ENCODE results near the gene TSPEAR. TPM values are rescaled to one million over a fixed set of nuclear protein-coding genes. Genes with fewer than 3 reads are reported as not detected.
A peak's percentile ranks its signal among the peaks of the same experiment; 100 is the strongest.

Gene TSPEAR
- total and polyA plus RNA-seq, 7 experiments from 2014 or later = 0.07 TPM; not detected in 6

DNA sequence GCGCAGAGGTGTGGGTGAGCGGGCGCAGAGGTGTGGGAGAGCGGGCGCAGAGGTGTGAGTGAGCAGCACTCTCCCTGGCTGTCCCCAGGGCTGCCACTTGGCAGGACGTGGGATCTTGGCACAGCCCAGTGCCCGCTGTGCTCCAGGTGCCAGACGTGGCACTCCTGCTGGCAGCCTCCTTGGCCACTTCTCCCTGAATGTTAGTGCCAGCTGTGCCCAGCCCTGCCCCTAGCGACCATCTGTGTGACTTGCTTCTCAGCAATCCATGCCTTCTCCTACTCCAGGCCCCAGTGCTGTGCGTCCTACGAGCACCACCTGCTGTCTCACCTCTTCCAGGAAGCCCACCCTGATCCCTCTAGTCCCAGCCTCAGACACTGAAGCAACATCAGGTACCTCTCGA is 201.8 kb downstream of the TSPEAR start:
- Histone ChIP-seq H3K36me3 (ENCODE audit: control insufficient read depth in 2 of 3, insufficient read depth in 3 of 3, low read length in 3 of 3) (no peaks in the 10 kb centered on the region), H3K27ac (ENCODE audit: low read depth, low read length) (no peak overlapping the region), H3K27me3 (ENCODE audit: control insufficient read depth in 2 of 2, insufficient read depth in 2 of 2, low read length in 2 of 2) (no peaks in the 10 kb centered on the region), H3K9me3 (ENCODE audit: control insufficient read depth in 2 of 3, low read length in 3 of 3) (no peaks in the 10 kb centered on the region), H3K4me3 (ENCODE audit: low read length) (no peak overlapping the region), H3K4me1 (ENCODE audit: control insufficient read depth in 2 of 2, insufficient read depth in 2 of 2, low read length in 2 of 2) (peaks cover 7 to 13% of the 10 kb centered on the region in 2 donors)
- POLR2A ChIA-PET = no interaction called here
- Mint-ChIP-seq H3K27ac (peak overlapping the region in 2 of 9 donors; percentile 51 to 77), H3K4me1 (no peaks in the 10 kb centered on the region), H3K9me3 (no peaks in the 10 kb centered on the region), H3K4me3 (no peak overlapping the region), H3K36me3 (no peaks in the 10 kb centered on the region), H3K27me3 (no peaks in the 10 kb centered on the region)
- CTCF ChIA-PET = interaction anchor here (0.9 to 9.1 kb wide), 12 partner anchors 9 to 371 kb away, joined by 3 to 111 read pairs (median 4); partner anchors contain the start of gene KRTAP10-5
- no peak for DNase-seq
- intact Hi-C loops (cut with micrococcal nuclease) = no loop called here
- no peak for ATAC-seq

DNA sequence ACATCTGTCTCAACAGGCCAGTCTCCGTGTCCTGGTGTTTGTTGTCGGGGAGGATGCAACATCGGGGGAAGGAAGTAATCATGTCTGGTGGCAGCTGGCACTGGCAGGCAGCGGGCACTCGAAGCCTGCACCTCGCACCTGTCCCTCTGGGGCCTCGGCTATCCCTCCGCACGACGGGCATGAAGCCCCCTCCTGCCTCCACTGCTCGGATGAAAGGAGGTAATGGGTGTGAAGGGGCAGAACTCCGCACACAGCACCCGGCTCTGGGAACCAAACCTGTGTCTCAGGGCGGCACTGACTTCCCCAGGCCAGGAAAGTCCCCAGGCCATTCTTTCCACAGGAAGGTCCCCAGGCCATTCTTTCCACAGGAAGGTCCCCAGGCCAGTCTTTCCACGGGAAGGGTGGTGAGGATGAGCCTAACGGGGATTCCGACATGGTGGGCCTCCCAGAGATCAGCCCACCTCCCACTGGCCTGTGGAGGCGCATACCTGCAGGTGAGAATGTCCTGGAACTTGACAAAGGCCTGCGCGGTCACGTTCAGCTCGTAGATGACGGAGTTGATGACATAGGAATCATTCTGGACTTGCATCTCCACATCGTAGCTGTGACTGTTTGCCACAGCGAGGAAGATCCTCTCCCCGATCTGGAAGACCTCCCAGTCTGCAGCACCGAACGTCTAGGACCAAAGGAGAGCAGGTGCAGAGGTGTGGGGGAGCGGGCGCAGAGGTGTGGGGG is 202.5 kb downstream of the TSPEAR start:
- intact Hi-C loops (cut with micrococcal nuclease) = no loop called here
- ChIA-PET CTCF (interaction anchor here (6.9 to 9.1 kb wide), 2 partner anchors 233 to 285 kb away, joined by 68 to 111 read pairs; no protein-coding TSS in a partner anchor), POLR2A (no interaction called here)
- Histone ChIP-seq H3K27ac (ENCODE audit: low read depth, low read length) (no peak overlapping the region), H3K4me3 (ENCODE audit: low read length) (no peak overlapping the region), H3K9me3 (ENCODE audit: control insufficient read depth in 2 of 3, low read length in 3 of 3) (no peaks in the 10 kb centered on the region), H3K36me3 (ENCODE audit: control insufficient read depth in 2 of 3, insufficient read depth in 3 of 3, low read length in 3 of 3) (no peaks in the 10 kb centered on the region), H3K4me1 (ENCODE audit: control insufficient read depth in 2 of 2, insufficient read depth in 2 of 2, low read length in 2 of 2) (peaks cover 7 to 13% of the 10 kb centered on the region in 2 donors), H3K27me3 (ENCODE audit: control insufficient read depth in 2 of 2, insufficient read depth in 2 of 2, low read length in 2 of 2) (no peaks in the 10 kb centered on the region)
- no peak for DNase-seq
- Mint-ChIP-seq H3K4me3 (no peak overlapping the region), H3K9me3 (no peaks in the 10 kb centered on the region), H3K27ac (no peak overlapping the region), H3K27me3 (no peaks in the 10 kb centered on the region), H3K4me1 (peaks cover 0 to 3% (median 0%) of the 10 kb centered on the region in 7 donors), H3K36me3 (no peaks in the 10 kb centered on the region)
- no peak for ATAC-seq

DNA sequence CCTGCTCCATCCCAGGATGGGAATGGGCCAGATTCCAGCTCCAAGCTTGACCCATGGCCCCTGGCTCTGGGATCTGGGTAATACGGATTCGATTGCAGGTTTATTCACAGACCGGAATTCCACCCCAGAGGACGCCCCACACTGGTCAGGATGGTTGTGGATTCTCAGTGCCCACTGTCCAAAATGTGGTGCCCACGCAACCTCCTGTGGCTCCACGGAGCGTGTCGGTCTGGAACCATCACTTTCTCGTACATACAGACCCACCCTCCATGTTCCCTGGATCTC is 203.0 kb downstream of the TSPEAR start:
- no peaks in the 10 kb centered on the region for H3K9me3 Mint-ChIP-seq
- ChIA-PET POLR2A (no interaction called here), CTCF (interaction anchor here (6.9 kb wide), 1 partner anchor 286 kb away, joined by 68 read pairs; no protein-coding TSS in a partner anchor)
- no peak overlapping the region for H3K4me3 Mint-ChIP-seq
- Histone ChIP-seq H3K4me1 (ENCODE audit: control insufficient read depth in 2 of 2, insufficient read depth in 2 of 2, low read length in 2 of 2) (peaks cover 7 to 13% of the 10 kb centered on the region in 2 donors), H3K9me3 (ENCODE audit: control insufficient read depth in 2 of 3, low read length in 3 of 3) (no peaks in the 10 kb centered on the region), H3K27ac (ENCODE audit: low read depth, low read length) (no peak overlapping the region), H3K27me3 (ENCODE audit: control insufficient read depth in 2 of 2, insufficient read depth in 2 of 2, low read length in 2 of 2) (no peaks in the 10 kb centered on the region), H3K36me3 (ENCODE audit: control insufficient read depth in 2 of 3, insufficient read depth in 3 of 3, low read length in 3 of 3) (no peaks in the 10 kb centered on the region), H3K4me3 (ENCODE audit: low read length) (no peak overlapping the region)
- intact Hi-C loops (cut with micrococcal nuclease) = no loop called here
- DNase-seq = no peak
- H3K4me1 Mint-ChIP-seq = peaks cover 0 to 5% (median 0%) of the 10 kb centered on the region in 7 donors
- no peaks in the 10 kb centered on the region for H3K27me3 Mint-ChIP-seq
- no peak for ATAC-seq
- no peak overlapping the region for H3K27ac Mint-ChIP-seq
- H3K36me3 Mint-ChIP-seq = no peaks in the 10 kb centered on the region

DNA sequence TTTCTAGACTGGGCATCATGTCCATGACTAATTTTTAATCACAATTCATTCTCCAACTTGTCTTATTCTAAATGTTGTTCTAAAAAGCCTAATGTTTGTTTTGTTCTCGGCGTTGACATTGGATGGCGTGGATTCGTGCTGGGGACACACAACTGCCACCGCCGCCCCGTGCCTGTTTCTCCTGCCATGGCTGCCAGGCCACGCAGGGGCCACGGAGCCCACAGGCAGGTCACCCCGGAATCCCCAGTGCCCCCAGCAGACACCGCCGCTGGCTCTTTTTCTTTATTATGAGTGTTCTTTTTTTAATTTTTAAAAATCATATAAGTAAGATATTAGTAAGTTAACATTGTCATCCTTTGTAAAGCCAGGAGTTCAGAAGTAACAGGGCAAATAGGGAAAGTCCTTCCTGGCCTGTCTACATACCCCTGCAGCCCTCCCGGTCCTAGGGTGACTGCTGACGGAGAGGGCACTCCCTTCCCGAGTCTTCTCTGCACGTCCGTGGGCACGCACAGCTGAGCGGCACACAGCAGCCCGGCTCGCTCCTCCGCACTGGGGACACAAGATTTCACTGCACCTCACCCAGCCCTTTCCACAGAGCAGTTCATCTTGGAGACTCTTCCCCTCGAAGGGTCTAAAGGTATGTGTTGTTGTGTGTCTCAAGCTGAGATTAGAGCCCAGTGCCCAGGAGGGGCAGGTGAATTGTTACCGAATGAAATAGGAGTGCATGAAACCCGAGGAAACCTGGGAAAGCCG is 203.5 kb downstream of the TSPEAR start:
- Histone ChIP-seq H3K27me3 (ENCODE audit: control insufficient read depth in 2 of 2, insufficient read depth in 2 of 2, low read length in 2 of 2) (no peaks in the 10 kb centered on the region), H3K27ac (ENCODE audit: low read depth, low read length) (no peak overlapping the region), H3K4me1 (ENCODE audit: control insufficient read depth in 2 of 2, insufficient read depth in 2 of 2, low read length in 2 of 2) (peaks cover 7 to 13% of the 10 kb centered on the region in 2 donors), H3K4me3 (ENCODE audit: low read length) (no peak overlapping the region), H3K9me3 (ENCODE audit: control insufficient read depth in 2 of 3, low read length in 3 of 3) (no peaks in the 10 kb centered on the region), H3K36me3 (ENCODE audit: control insufficient read depth in 2 of 3, insufficient read depth in 3 of 3, low read length in 3 of 3) (no peaks in the 10 kb centered on the region)
- Mint-ChIP-seq H3K4me3 (no peak overlapping the region), H3K9me3 (no peaks in the 10 kb centered on the region), H3K27ac (peak overlapping the region in 1 of 9 donors; percentile 33), H3K36me3 (no peaks in the 10 kb centered on the region), H3K4me1 (peaks cover 0 to 5% (median 0%) of the 10 kb centered on the region in 7 donors), H3K27me3 (no peaks in the 10 kb centered on the region)
- no peak for ATAC-seq
- DNase-seq = no peak
- POLR2A ChIA-PET = no interaction called here
- intact Hi-C loops (cut with micrococcal nuclease) = no loop called here
- CTCF ChIA-PET = interaction anchor here (1.1 to 6.9 kb wide), 2 partner anchors 234 to 286 kb away, joined by 3 to 68 read pairs; no protein-coding TSS in a partner anchor

DNA sequence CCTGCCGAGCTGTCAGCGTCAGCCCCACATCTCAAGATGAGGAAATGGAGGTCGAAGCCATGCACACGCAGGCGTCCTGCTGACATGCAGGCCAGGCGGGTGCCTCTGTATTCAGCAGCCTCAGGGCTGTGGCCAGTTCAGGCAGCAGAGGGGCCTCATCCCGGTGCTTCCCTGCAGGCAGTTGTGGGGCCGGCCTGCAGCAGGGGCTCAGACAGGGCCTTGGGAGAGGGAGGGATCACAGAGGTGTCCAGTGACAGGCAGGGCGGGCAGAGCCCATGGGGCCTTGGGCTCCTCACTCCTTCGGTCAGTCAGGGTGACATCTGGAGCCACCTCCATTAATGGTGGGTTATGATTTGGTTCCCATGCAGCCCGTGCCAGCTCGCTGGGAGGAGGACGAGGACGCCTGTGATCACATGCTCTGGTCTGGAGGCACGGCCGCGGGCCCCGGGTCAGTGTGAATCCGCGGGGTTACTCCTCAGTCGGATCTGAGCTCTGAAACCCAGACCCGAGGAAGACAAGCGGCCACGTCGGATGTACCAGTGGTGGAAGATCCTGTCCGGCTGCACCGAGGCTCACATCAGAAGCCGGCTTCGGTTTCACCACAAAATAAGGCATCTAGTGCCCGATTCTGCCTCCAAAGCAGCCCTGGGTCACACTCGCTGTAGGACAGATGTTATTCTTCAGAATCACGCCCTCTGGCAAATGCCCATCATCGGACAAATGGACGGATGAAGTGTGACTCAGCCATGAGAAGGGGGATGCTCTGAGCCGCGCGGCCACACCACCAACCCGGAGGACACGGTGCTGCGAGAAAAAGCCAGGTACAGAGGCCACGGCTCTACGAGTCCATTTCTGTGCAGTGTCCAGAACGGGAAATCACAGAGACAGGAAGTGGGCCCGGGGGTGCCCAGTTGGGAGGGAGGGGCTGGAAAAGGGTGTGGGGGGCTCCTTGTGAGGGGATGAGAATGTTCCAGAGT is 204.8 kb downstream of the TSPEAR start:
- no peaks in the 10 kb centered on the region for H3K9me3 ChIP-seq (ENCODE audit: control insufficient read depth in 2 of 3, low read length in 3 of 3)
- intact Hi-C loops (cut with micrococcal nuclease) = no loop called here
- no peak for ATAC-seq

DNA sequence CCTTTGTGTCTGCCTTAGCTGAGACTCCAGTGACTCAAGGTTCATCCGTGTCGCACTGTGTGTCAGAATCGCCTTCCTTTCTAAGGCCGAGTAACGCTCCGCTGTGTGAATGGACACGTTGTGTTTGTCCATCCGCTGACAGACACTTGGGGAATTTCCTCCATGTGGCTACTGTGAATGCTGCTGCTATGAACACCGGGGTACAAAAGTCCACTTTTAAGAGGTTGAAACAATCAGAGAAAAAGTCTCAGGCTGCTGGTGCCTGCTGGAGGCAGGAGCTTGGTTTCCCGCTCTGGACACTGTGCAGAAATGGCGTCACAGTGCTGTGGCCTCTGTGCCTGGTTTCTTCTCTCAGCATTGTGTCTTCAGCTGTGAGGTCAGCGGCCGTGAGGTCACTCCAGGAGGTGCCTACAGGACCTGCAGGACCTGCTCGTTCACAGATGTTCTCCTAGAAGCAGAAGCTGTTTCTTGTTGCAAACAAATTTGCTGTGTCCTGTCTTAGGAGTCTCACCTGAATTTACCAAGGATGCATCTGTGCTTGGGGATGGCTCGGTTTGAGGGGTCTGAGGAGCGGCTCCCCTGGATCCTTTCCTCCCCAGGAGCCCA is 205.6 kb downstream of the TSPEAR start:
- POLR2A ChIA-PET = no interaction called here
- CTCF ChIA-PET = interaction anchor here (1.5 kb wide), 1 partner anchor 287 kb away, joined by 4 read pairs; no protein-coding TSS in a partner anchor
- Histone ChIP-seq H3K9me3 (ENCODE audit: control insufficient read depth in 2 of 3, low read length in 3 of 3) (no peaks in the 10 kb centered on the region), H3K36me3 (ENCODE audit: control insufficient read depth in 2 of 3, insufficient read depth in 3 of 3, low read length in 3 of 3) (no peaks in the 10 kb centered on the region), H3K4me3 (ENCODE audit: low read length) (no peak overlapping the region), H3K4me1 (ENCODE audit: control insufficient read depth in 2 of 2, insufficient read depth in 2 of 2, low read length in 2 of 2) (peaks cover 2 to 7% of the 10 kb centered on the region in 2 donors), H3K27ac (ENCODE audit: low read depth, low read length) (no peak overlapping the region), H3K27me3 (ENCODE audit: control insufficient read depth in 2 of 2, insufficient read depth in 2 of 2, low read length in 2 of 2) (no peaks in the 10 kb centered on the region)
- Mint-ChIP-seq H3K36me3 (no peaks in the 10 kb centered on the region), H3K9me3 (no peaks in the 10 kb centered on the region), H3K4me1 (peaks cover 0 to 9% (median 4%) of the 10 kb centered on the region in 7 donors), H3K27me3 (no peaks in the 10 kb centered on the region), H3K4me3 (no peak overlapping the region), H3K27ac (peak overlapping the region in 1 of 9 donors; percentile 46)
- intact Hi-C loops (cut with micrococcal nuclease) = no loop called here
- no peak for DNase-seq
- ATAC-seq = no peak

More for the DNA sequence above, 204.8 kb downstream of the TSPEAR start:
- Histone ChIP-seq H3K4me3 (ENCODE audit: low read length) (no peak overlapping the region), H3K27me3 (ENCODE audit: control insufficient read depth in 2 of 2, insufficient read depth in 2 of 2, low read length in 2 of 2) (no peaks in the 10 kb centered on the region), H3K36me3 (ENCODE audit: control insufficient read depth in 2 of 3, insufficient read depth in 3 of 3, low read length in 3 of 3) (no peaks in the 10 kb centered on the region), H3K27ac (ENCODE audit: low read depth, low read length) (no peak overlapping the region), H3K4me1 (ENCODE audit: control insufficient read depth in 2 of 2, insufficient read depth in 2 of 2, low read length in 2 of 2) (peaks cover 7 to 13% of the 10 kb centered on the region in 2 donors)
- ChIA-PET CTCF (interaction anchor here (1.1 kb wide), 1 partner anchor 236 kb away, joined by 3 read pairs; no protein-coding TSS in a partner anchor), POLR2A (no interaction called here)
- no peak for DNase-seq
- H3K27me3 Mint-ChIP-seq = no peaks in the 10 kb centered on the region
- no peaks in the 10 kb centered on the region for H3K36me3 Mint-ChIP-seq
- peaks cover 0 to 9% (median 4%) of the 10 kb centered on the region in 7 donors for H3K4me1 Mint-ChIP-seq
- no peak overlapping the region for H3K27ac Mint-ChIP-seq
- no peaks in the 10 kb centered on the region for H3K9me3 Mint-ChIP-seq
- H3K4me3 Mint-ChIP-seq = no peak overlapping the region
